HG03097 (cell line): ENCODE results near the gene CD72.

Experiments used
- ATAC-seq: cut with Tn5 transposase; IDR thresholded peaks from one replicate; pipeline ENCODE4 v1.9.1; 2021; ENCODE audit not compliant: unreplicated experiment, low FRiP score

Gene CD72

GRCh38 chr9:35560625-35561337, 57.4 kb downstream of the CD72 start:
- ATAC-seq: no peak
